H1 (cell line): ENCODE data around the gene DIAPH1. TPM values are rescaled to one million over a fixed set of nuclear protein-coding genes. Genes with fewer than 3 reads are reported as not detected.

Experiments used
- SP4 ChIP-seq: IDR thresholded peaks from 2 replicates; pipeline ENCODE4 v1.6.1; 2012; ENCODE audit warnings: low read length, inconsistent platforms
- YY1 ChIP-seq: IDR thresholded peaks from 2 replicates; pipeline ENCODE4 v1.6.1; 2011; ENCODE audit warnings: low read depth, mild to moderate bottlenecking, low read length
- polyA plus RNA-seq, 7 experiments: library from polyadenylated mRNA; depleted of rRNA in 3 of 7; stranded (reverse) in 5 of 7; unstranded in 2 of 7; fragments of >200 nt in 5 of 7; fragments of 200-250 nt in 2 of 7; gene quantifications; 1 replicate in 5 of 7; 2 replicates in 1 of 7; 4 replicates in 1 of 7; pipeline versions ENCODE4 v1.2.1 to v1.2.3, GENCODE V29; 2011 to 2013; ENCODE audit warnings: missing spikeins in 2 of 7, mixed read lengths in 2 of 7
- total RNA-seq: library from RNA; stranded (reverse); fragmentation: NEBNext Ultra II Directional; extraction: Animal tissue kit (Norgen Biotek cat#: 25700); gene quantifications from 2 replicates; pipeline ENCODE4 v1.2.1, GENCODE V29; 2021

The DIAPH1 gene
- total and polyA plus RNA-seq, 2 of the 8 experiments (the other 6 are each of a cell fraction or from before 2014, with no cell fraction given): 61.2 to 114 TPM

- TF ChIP-seq YY1 (no peak), SP4 (no peak)
Observed at GRCh38 chr5:141647851-141648250, 29.1 kb upstream of the DIAPH1 start (continued).
